HEK293T (cell line): Measurements from ENCODE around the gene UBASH3A.

Source experiments
- CTCF ChIA-PET: fragments of 350-600 bp; formaldehyde crosslinking; extraction: SDS; loops from one replicate; lab custom pipeline; 2021; ENCODE audit warnings: antibody characterized with exemption, inconsistent platforms; lab: Yijun Ruan, JAX
- POLR2A ChIA-PET: fragments of 350-600 bp; formaldehyde crosslinking; extraction: SDS; loops from one replicate; lab custom pipeline; 2020; ENCODE audit warnings: antibody characterized with exemption, inconsistent platforms; lab: Yijun Ruan, JAX
- DNase-seq: peaks from one replicate; pipeline ENCODE4 v3.0.0; 2012; ENCODE audit warnings: mixed read lengths; ENCODE audit errors: extremely low spot score
- ARNT ChIP-seq: fragments of 450-650 bp; IDR thresholded peaks from 2 replicates; pipeline ENCODE4 v1.6.1; 2017; ENCODE audit warnings: mild to moderate bottlenecking
- BHLHE40 ChIP-seq: fragments of 450-650 bp; IDR thresholded peaks from 2 replicates; pipeline ENCODE4 v1.6.1; 2016; ENCODE audit warnings: mild to moderate bottlenecking, moderate library complexity, borderline replicate concordance
- CTBP1 ChIP-seq: fragments of 450-650 bp; IDR thresholded peaks from 2 replicates; pipeline ENCODE4 v1.6.1; 2016; ENCODE audit warnings: borderline replicate concordance
- ELF4 ChIP-seq: fragments of 450-650 bp; IDR thresholded peaks from 2 replicates; pipeline ENCODE4 v1.6.1; 2017; ENCODE audit warnings: antibody characterized with exemption
- FOXA1 ChIP-seq: fragments of 450-650 bp; IDR thresholded peaks from 2 replicates; pipeline ENCODE4 v1.6.1; 2016; ENCODE audit warnings: mild to moderate bottlenecking
- FOXK2 ChIP-seq: fragments of 450-650 bp; IDR thresholded peaks from 2 replicates; pipeline ENCODE4 v1.6.1; 2016; ENCODE audit warnings: mild to moderate bottlenecking
- FOXM1 ChIP-seq: fragments of 450-650 bp; IDR thresholded peaks from 2 replicates; pipeline ENCODE4 v1.6.1; 2017; ENCODE audit warnings: mild to moderate bottlenecking, borderline replicate concordance
- HDGF ChIP-seq: fragments of 450-650 bp; IDR thresholded peaks from 2 replicates; pipeline ENCODE4 v1.6.1; 2017; ENCODE audit warnings: antibody characterized with exemption, borderline replicate concordance
- L3MBTL2 ChIP-seq: fragments of 450-650 bp; conservative IDR thresholded peaks from 2 replicates; pipeline ENCODE4 v1.6.1; 2016; ENCODE audit warnings: mild to moderate bottlenecking
- LEF1 ChIP-seq: fragments of 450-650 bp; IDR thresholded peaks from 2 replicates; pipeline ENCODE4 v1.6.1; 2017; ENCODE audit warnings: mild to moderate bottlenecking, borderline replicate concordance
- NFRKB ChIP-seq: fragments of 450-650 bp; IDR thresholded peaks from 2 replicates; pipeline ENCODE4 v1.6.1; 2016; ENCODE audit warnings: mild to moderate bottlenecking, moderate library complexity
- PKNOX1 ChIP-seq: fragments of 450-650 bp; IDR thresholded peaks from 2 replicates; pipeline ENCODE4 v1.6.1; 2016
- SP1 ChIP-seq: fragments of 450-650 bp; IDR thresholded peaks from 2 replicates; pipeline ENCODE4 v1.6.1; 2017
- SUZ12 ChIP-seq: fragments of 450-650 bp; IDR thresholded peaks from 2 replicates; pipeline ENCODE4 v1.6.1; 2016; ENCODE audit warnings: mild to moderate bottlenecking
- TARDBP ChIP-seq: fragments of 450-650 bp; IDR thresholded peaks from 2 replicates; pipeline ENCODE4 v1.6.1; 2016
- ZNF384 ChIP-seq: fragments of 450-650 bp; IDR thresholded peaks from 2 replicates; pipeline ENCODE4 v1.6.1; 2016

UBASH3A gene

GRCh38 chr21:42491328-42491727, 87.6 kb downstream of the UBASH3A start:
- CTCF ChIA-PET = no interaction called here
- no peak for TF ChIP-seq ELF4
- TF ChIP-seq ZNF384 = no peak
- no peak for TF ChIP-seq FOXM1
- POLR2A ChIA-PET = no interaction called here
- no peak for DNase-seq

GRCh38 chr21:42492201-42492600, 88.5 kb downstream of the UBASH3A start:
- TF ChIP-seq FOXK2 (no peak), SP1 (no peak), HDGF (no peak), FOXA1 (no peak), L3MBTL2 (no peak), CTBP1 (no peak), TARDBP (no peak), BHLHE40 (no peak), ELF4 (no peak), SUZ12 (no peak), ZNF384 (no peak), PKNOX1 (no peak), NFRKB (no peak), ARNT (no peak), FOXM1 (no peak), LEF1 (no peak)
- ChIA-PET CTCF (no interaction called here), POLR2A (no interaction called here)
- no peak for DNase-seq

GRCh38 chr21:42493109-42494060, 89.7 kb downstream of the UBASH3A start:
- POLR2A ChIA-PET = no interaction called here
- CTCF ChIA-PET = no interaction called here
- TF ChIP-seq ARNT (no peak), FOXM1 (no peak), SUZ12 (no peak), NFRKB (no peak), SP1 (no peak), BHLHE40 (no peak), TARDBP (no peak), ELF4 (no peak), LEF1 (no peak), ZNF384 (no peak), FOXA1 (no peak), L3MBTL2 (no peak), FOXK2 (no peak), HDGF (no peak)
- DNase-seq = no peak

- ChIA-PET CTCF (no interaction called here), POLR2A (no interaction called here)
- DNase-seq = no peak
- TF ChIP-seq L3MBTL2 (no peak), ZNF384 (no peak), SUZ12 (no peak), BHLHE40 (no peak), FOXK2 (no peak), SP1 (no peak), TARDBP (no peak), ARNT (no peak), FOXA1 (no peak), NFRKB (no peak), PKNOX1 (no peak), FOXM1 (no peak), LEF1 (no peak), CTBP1 (no peak), ELF4 (no peak)
Observed at GRCh38 chr21:42495027-42495426, 91.3 kb downstream of the UBASH3A start.

- TF ChIP-seq SP1 = no peak
- TF ChIP-seq L3MBTL2 = peak; percentile 63
- ChIA-PET POLR2A (interaction anchor here (1.3 kb wide), 1 partner anchor 19 kb away, joined by 4 read pairs; no protein-coding TSS in a partner anchor), CTCF (no interaction called here)
- no peak for DNase-seq
Observed at GRCh38 chr21:42495765-42496119, 92.0 kb downstream of the UBASH3A start.

- TF ChIP-seq ZNF384 (no peak), PKNOX1 (peak; percentile 87), ELF4 (peak; percentile 33; the same call in 1 of the 2 replicates)
- ChIA-PET POLR2A (interaction anchor here (1.3 kb wide), 1 partner anchor 18 kb away, joined by 4 read pairs; no protein-coding TSS in a partner anchor), CTCF (no interaction called here)
- DNase-seq = peak; percentile 100
Observed at GRCh38 chr21:42496120-42496838, 92.6 kb downstream of the UBASH3A start, which contains the start of gene RSPH1. Gene RSPH1 (minus strand): TSS chr21:42496224. CDS start chr21:42496186, 38 bp downstream.
